Activated CD8-positive, alpha-beta T cell treated with anti-CD3 and anti-CD28 coated beads for 36 hours (primary cell): Measurements from ENCODE around the gene SPNS2. TPM values are rescaled to one million over a fixed set of nuclear protein-coding genes. Genes with fewer than 3 reads are reported as not detected.
A peak's percentile ranks its signal among the peaks of the same experiment; 100 is the strongest.

Source experiments
- ATAC-seq: fragments of 200-7000 bp; cut with Tn5 transposase; one replicate; pipeline ENCODE4 v1.10.0; 2021; ENCODE audit warnings: mild to moderate bottlenecking, moderate library complexity
- CTCF ChIA-PET: fragments of 350-600 bp; sonication (Branson Sonifier 250); formaldehyde crosslinking; loops from one replicate; lab custom pipeline; 2021; ENCODE audit warnings: antibody characterized with exemption; lab: Charles Lee
- POLR2A ChIA-PET: fragments of 350-600 bp; sonication (Branson Sonifier 250); formaldehyde crosslinking; loops from one replicate; lab custom pipeline; 2021; ENCODE audit warnings: antibody characterized with exemption; lab: Charles Lee
- DNase-seq: peaks from one replicate; pipeline ENCODE4 v3.0.0-alpha.2; 2020
- H3K27ac Mint-ChIP-seq: one replicate; pipeline ENCODE4 v1.8.0; 2021; ENCODE audit warnings: mild to moderate bottlenecking, mixed read lengths
- H3K27me3 Mint-ChIP-seq: one replicate; pipeline ENCODE4 v1.8.0; 2021; ENCODE audit warnings: mixed read lengths
- H3K36me3 Mint-ChIP-seq: one replicate; pipeline ENCODE4 v1.8.0; 2021; ENCODE audit warnings: low read depth, mixed read lengths
- H3K4me1 Mint-ChIP-seq: one replicate; pipeline ENCODE4 v1.8.0; 2021; ENCODE audit warnings: low read depth, mixed read lengths
- H3K4me3 Mint-ChIP-seq: one replicate; pipeline ENCODE4 v1.8.0; 2021; ENCODE audit warnings: mild to moderate bottlenecking, moderate library complexity, mixed read lengths
- H3K9me3 Mint-ChIP-seq: one replicate; pipeline ENCODE4 v1.8.0; 2021; ENCODE audit warnings: mixed read lengths
- intact Hi-C: fragments of 100-400 bp; cut with micrococcal nuclease; formaldehyde crosslinking; loops from one replicate; pipeline ENCODE4 v1.10.0; 2022
- total RNA-seq, 2 experiments: library from RNA; stranded (reverse); gene quantifications; one replicate each; pipeline ENCODE4 v1.2.3, GENCODE V29; 2021
- TF ChIP-seq, protein P1 (sequence below): fragments of 200-600 bp; IDR thresholded peaks from one replicate; pipeline ENCODE4 v1.8.0; 2022; ENCODE audit warnings: antibody characterized with exemption, mild to moderate bottlenecking

The SPNS2 gene
- total RNA-seq, 2 experiments from 2014 or later, result 0.95 to 1.2 TPM

GRCh38 chr17:4499431-4500190 is 930 bp downstream of the SPNS2 start:
- intact Hi-C loops, result no loop called here
- Mint-ChIP-seq H3K4me3 (peak overlapping the region; percentile 71), H3K36me3 (no peaks in the 10 kb centered on the region), H3K27ac (no peak overlapping the region), H3K9me3 (no peaks in the 10 kb centered on the region), H3K27me3 (peaks cover 28% of the 10 kb centered on the region), H3K4me1 (peaks cover 27% of the 10 kb centered on the region)
- TF ChIP-seq, protein P1, sequence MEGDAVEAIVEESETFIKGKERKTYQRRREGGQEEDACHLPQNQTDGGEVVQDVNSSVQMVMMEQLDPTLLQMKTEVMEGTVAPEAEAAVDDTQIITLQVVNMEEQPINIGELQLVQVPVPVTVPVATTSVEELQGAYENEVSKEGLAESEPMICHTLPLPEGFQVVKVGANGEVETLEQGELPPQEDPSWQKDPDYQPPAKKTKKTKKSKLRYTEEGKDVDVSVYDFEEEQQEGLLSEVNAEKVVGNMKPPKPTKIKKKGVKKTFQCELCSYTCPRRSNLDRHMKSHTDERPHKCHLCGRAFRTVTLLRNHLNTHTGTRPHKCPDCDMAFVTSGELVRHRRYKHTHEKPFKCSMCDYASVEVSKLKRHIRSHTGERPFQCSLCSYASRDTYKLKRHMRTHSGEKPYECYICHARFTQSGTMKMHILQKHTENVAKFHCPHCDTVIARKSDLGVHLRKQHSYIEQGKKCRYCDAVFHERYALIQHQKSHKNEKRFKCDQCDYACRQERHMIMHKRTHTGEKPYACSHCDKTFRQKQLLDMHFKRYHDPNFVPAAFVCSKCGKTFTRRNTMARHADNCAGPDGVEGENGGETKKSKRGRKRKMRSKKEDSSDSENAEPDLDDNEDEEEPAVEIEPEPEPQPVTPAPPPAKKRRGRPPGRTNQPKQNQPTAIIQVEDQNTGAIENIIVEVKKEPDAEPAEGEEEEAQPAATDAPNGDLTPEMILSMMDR, result no peak
- ChIA-PET CTCF (interaction anchor here (1.0 to 2.0 kb wide), 3 partner anchors 15 to 79 kb away, joined by 6 to 7 read pairs (median 6); no protein-coding TSS in a partner anchor), POLR2A (interaction anchor here (0.9 to 1.5 kb wide), 3 partner anchors 10 to 79 kb away, joined by 3 to 7 read pairs (median 3); no protein-coding TSS in a partner anchor)
- peak; percentile 46 for DNase-seq
- ATAC-seq, result peak; percentile 32

DNA sequence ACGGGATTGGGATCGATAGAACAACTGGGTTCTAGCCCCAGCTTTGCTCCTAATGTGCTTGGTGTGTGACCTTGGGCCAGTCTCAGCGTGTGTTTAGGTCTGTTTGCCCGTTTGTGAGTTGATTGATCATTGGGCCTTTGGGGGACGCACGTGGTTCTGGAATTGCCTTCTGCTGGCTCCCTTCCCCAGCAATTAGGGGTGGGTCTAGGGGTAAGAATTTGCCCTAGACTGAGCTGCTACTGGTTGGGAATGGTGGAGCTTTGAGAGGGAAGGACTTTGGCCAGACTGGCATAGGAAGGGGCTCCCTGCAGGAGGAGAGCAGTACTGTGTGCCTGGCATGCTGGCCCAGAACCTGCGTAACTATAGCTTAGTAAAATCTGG is 1.5 kb downstream of the SPNS2 start:
- peaks cover 32% of the 10 kb centered on the region for H3K4me1 Mint-ChIP-seq
- intact Hi-C loops, result no loop called here
- ChIA-PET POLR2A (interaction anchor here (1.5 kb wide), 1 partner anchor 14 kb away, joined by 7 read pairs; no protein-coding TSS in a partner anchor), CTCF (no interaction called here)
- no peaks in the 10 kb centered on the region for H3K36me3 Mint-ChIP-seq
- H3K27ac Mint-ChIP-seq, result no peak overlapping the region
- H3K27me3 Mint-ChIP-seq, result peaks cover 28% of the 10 kb centered on the region
- H3K9me3 Mint-ChIP-seq, result no peaks in the 10 kb centered on the region
- TF ChIP-seq, protein P1, result no peak
- ATAC-seq, result no peak
- DNase-seq, result no peak
- peak overlapping the region; percentile 71 for H3K4me3 Mint-ChIP-seq

- no peak overlapping the region for H3K4me3 Mint-ChIP-seq
- DNase-seq (no peak), ATAC-seq (no peak)
- H3K9me3 Mint-ChIP-seq, result no peaks in the 10 kb centered on the region
- H3K4me1 Mint-ChIP-seq, result peaks cover 33% of the 10 kb centered on the region
- no peak overlapping the region for H3K27ac Mint-ChIP-seq
- TF ChIP-seq, protein P1, result no peak
- peaks cover 28% of the 10 kb centered on the region for H3K27me3 Mint-ChIP-seq
- POLR2A ChIA-PET, result interaction anchor here (1.1 to 1.6 kb wide), 2 partner anchors 16 to 17 kb away, joined by 3 read pairs; no protein-coding TSS in a partner anchor
- H3K36me3 Mint-ChIP-seq, result no peaks in the 10 kb centered on the region
- CTCF ChIA-PET, result interaction anchor here (1.2 kb wide), 1 partner anchor 81 kb away, joined by 3 read pairs; no protein-coding TSS in a partner anchor
- intact Hi-C loops, result no loop called here
These were observed 2.7 kb downstream of the SPNS2 start for GRCh38 chr17:4501295-4501949.

GRCh38 chr17:4502466-4503154 is 3.9 kb downstream of the SPNS2 start:
- H3K4me1 Mint-ChIP-seq, result peaks cover 33% of the 10 kb centered on the region
- no peaks in the 10 kb centered on the region for H3K36me3 Mint-ChIP-seq
- DNase-seq, result no peak
- no peak overlapping the region for H3K4me3 Mint-ChIP-seq
- ChIA-PET CTCF (no interaction called here), POLR2A (interaction anchor here (1.1 to 1.6 kb wide), 2 partner anchors 16 to 17 kb away, joined by 3 read pairs; no protein-coding TSS in a partner anchor)
- H3K27me3 Mint-ChIP-seq, result peaks cover 28% of the 10 kb centered on the region
- intact Hi-C loops, result no loop called here
- TF ChIP-seq, protein P1, result no peak
- no peak overlapping the region for H3K27ac Mint-ChIP-seq
- H3K9me3 Mint-ChIP-seq, result no peaks in the 10 kb centered on the region
- ATAC-seq, result no peak
